ENCODE measurements around the gene XRCC3.

XRCC3 gene

DNA sequence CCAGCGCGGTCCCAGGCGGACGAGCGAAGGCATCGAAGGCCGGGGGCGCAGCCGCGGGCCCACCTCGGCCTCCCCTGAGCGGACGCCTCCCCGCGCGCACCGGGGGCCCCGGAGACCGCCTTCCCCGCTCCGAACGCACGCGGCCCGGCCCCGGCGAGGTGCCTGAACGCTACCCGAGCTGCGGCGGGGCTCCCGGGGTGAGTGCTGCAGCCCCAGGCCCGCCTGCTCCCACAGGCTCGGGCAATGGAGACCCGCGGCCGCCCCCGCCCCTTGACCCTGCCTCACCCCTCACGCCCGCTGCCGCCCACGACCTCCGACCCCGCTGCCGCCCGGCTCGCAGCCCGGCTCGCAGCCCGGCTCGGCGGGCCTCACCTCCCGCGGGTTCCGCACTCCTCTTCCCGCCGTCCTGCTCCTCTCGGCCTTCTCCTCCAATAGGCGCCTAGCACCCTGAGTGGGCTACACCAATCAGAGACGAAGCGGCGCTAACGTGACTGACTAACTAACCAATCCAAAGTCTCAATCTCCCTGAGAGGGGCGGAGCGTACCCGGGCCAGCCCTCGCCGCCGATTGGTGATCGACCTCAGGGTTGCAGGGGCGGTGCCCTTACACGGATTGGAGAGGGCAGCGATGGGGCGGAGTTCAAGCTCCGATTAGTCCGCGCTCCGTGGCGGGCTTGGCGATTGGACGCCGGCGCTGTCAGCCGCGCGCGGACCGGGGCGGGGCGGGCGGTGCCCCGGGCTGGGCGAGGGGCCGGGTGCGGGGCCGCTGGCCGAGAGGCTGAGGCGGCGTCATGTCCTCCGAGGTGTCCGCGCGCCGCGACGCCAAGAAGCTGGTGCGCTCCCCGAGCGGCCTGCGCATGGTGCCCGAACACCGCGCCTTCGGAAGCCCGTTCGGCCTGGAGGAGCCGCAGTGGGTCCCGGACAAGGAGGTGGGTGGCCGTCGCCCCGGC, at the start of gene XRCC3, which contains the start of gene ZFYVE21:
Gene XRCC3, minus strand, starts transcription at position 400 of the 949 bp plus-strand sequence. CDS start 4,364 bp downstream, outside the sequence.
Gene ZFYVE21, plus strand, starts transcription at position 759 of the 949 bp plus-strand sequence. Its CDS starts 32 bp downstream, at position 791.
- DNase-seq: peak; percentile 99

- DNase-seq: peak; percentile 51
Measured at GRCh38 chr14:103763730-103764488, 48.7 kb upstream of the XRCC3 start.

GRCh38 chr14:103762541-103762940, 47.3 kb upstream of the XRCC3 start:
- DNase-seq: no peak

DNA sequence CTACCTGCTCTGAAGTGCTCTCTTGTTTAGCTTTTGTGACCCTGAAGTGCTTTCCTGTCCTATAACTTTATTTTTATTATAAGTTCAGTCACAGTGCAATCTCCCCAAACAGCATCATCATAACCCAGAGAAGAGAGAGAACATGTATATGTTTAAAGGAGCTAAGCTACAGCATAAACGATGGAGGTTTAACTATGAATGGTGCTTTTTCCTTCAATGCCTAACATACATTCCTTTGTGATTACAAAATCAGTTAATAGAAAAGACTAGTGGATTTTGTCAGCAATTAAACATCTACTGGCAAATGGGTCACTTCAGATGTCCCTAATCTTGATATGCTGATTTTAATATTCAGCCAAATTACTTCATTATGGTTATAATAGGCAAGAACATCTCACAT, 46.8 kb upstream of the XRCC3 start:
- no peak for DNase-seq

DNA sequence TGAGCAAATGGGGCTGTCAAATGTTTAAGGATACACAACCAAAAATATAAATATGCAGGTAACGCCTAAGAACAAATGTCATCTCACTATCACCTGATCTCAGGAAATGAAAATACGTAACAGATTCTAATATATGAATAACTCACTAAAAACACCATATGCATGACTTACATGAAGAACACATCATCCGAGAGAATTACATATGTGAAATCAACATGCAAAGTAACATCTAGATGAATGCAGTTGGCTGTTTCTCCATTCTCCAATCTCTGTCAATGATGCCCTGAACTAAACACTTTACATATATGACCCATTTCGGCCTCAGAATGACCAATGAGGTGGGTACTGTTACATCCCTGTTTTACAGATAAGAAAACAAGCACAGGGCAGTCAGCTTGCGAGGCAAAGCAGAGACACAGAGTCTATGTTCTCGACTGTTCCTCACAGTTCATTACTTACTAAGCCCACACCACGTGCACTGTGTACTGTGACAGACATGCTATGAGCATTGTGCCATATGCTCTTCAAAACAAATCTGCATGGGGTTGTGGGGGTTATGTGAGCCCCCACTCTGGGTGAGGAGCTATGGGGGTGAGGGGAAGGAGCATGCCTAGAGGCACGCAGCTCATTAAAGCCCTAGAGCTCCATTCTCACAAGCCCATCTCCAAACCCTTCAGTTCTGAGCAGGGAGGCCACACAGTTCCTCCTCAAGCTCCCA, 43.0 kb upstream of the XRCC3 start:
- no peak for DNase-seq

GRCh38 chr14:103755060-103755459, 39.8 kb upstream of the XRCC3 start:
- no peak for DNase-seq

GRCh38 chr14:103753774-103754173, 38.5 kb upstream of the XRCC3 start:
- no peak for DNase-seq

- DNase-seq: no peak
Measured at GRCh38 chr14:103749860-103750259, 34.6 kb upstream of the XRCC3 start.

GRCh38 chr14:103749452-103749851, 34.2 kb upstream of the XRCC3 start:
- no peak for DNase-seq

GRCh38 chr14:103748534-103748857, 33.2 kb upstream of the XRCC3 start:
- DNase-seq: peak; percentile 11

GRCh38 chr14:103746701-103747100, 31.4 kb upstream of the XRCC3 start:
- DNase-seq: no peak

DNA sequence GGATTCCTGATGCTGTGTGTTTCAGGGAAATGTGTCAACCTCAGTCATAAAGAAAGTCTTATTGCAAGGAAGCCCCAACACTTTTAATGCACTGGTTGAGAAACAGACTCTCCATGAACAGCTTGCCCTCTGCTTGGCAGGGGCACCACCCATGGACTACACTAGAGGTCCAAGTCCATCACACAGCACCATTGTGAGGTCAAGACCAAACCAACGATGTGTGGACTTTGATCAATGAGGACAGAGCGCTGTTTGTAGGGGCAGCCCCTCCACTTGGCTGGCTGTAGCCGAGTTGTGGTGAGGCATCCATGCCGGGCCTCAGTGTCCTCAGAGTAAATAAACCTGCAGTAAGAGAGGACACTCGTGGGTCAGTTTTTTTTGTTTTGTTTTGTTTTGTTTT, 30.2 kb upstream of the XRCC3 start:
- DNase-seq: no peak

GRCh38 chr14:103744621-103745395, 29.6 kb upstream of the XRCC3 start:
- DNase-seq: no peak

DNA sequence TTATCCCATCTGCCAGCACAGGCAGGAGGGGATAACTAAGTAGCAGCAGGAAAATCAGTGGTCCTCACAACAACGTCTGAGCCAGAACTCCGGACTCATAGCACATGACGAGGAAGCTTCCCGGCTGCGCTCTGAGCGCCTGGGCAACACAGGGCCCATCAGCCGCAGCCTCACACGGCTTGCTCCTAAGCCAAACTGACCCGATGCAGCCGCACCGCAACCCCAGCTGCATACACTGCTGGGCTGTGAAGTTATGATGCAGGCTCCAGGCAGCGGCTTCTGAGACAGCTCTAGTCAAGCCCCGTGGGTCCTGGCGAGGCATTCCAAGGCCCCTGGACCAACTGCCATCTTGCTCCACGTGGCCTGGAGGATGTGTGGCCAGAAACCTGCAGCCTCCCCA, 28.4 kb upstream of the XRCC3 start:
- no peak for DNase-seq

- DNase-seq: no peak
Measured at GRCh38 chr14:103742499-103743255, 27.4 kb upstream of the XRCC3 start.

GRCh38 chr14:103741876-103742275, 26.6 kb upstream of the XRCC3 start:
- no peak for DNase-seq

GRCh38 chr14:103740991-103741689, 25.9 kb upstream of the XRCC3 start:
- DNase-seq: no peak

DNA sequence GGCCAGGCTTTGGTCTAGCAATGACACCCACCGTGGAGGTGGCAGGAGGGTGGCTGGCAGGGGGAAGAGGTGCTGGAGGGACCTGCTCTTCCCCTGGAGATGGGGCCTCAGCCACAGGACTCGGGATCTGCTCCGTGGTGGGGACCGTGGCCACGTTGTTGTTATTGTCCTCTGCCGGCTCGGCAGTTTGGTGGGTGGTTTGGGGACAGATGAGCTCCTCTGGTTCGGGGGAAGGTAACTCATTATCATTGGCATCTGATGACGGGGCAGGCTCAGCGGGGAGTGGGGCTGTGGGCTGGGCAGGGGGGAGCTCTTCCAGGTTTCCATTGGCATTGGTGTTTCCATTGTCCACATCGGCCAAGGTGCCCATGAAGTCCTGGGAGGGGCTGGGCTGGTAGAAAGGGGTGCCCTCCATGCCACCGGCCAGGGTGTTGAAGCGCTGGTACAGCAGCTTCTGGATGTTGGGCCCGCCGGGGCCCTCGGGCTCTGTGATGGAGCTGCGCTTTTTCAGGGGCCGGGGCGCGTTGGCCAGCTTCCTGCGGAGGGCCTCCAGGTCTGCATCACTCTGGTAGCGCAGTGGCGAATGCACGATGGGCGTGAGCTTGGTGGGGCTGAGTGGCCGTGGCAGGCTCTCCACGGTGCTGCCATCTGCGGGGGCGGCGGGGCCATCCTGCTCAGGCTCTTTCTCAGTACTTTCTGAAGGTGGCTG, 24.7 kb upstream of the XRCC3 start:
- no peak for DNase-seq

DNA sequence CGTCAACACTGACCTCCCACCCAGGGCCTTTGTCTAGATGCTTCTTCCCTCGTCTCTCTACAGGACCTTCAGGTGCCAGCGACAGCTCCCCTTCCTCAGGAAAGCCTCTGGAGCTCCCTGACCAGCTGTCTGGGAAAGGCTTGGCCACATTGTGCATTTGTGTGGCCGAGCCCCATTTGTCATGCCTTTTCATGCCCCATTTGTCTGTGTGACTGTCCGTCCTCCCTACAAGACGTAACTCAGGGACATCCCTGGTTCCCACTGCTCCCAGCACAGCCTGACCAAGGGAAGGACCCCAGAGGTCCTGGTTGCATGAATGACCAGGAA, 24.2 kb upstream of the XRCC3 start:
- no peak for DNase-seq

DNA sequence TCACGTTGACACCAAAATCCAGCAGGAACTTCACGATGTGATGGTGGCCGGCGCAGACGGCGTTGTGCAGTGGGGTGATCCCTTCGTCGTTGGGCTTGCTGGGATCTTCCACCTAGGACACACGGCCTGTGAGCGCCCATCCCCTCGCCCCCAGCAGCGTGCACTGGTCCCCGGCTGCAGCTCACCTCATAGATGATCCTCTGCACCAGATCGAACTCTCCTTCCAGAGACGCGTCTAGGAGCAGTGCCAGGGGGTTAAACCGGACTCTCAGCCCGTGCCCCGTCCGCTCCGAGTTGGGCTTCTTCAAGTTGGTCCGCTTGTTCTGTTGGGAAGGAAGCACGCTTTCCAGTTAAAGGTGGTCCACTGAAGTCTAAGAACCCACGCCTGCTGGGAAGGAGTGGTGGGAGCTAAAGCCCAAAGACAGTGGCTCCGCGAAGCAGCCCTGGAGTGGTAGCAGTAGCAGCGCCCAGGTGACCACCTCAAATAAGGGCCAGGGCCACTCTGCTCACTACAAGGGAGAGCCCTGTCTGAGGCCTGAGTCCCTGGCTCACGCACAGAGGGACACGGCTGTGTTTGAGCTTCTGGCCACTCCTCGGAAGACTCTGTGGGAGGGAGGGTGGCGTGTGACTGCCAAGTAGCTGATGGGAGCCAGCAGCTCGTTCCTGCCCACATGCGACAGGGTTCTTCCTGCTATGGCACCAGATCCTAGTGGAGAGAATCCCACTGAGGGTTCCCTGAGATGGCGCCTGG, 23.6 kb upstream of the XRCC3 start:
- DNase-seq: no peak

Data from NCI-H2107 (cell line).